Activated CD4-positive, alpha-beta T cell treated with anti-CD3 and anti-CD28 coated beads, Interleukin-2, amount 10 ng/mL, durations not matched to agents 24 days and 14 days (primary cell): ENCODE measurements around the gene TRIM3. TPM values are rescaled to one million over a fixed set of nuclear protein-coding genes. Genes with fewer than 3 reads are reported as not detected.

Experiments used
- total RNA-seq: library from RNA; stranded (reverse); gene quantifications from 2 replicates; pipeline ENCODE4 v1.2.3, GENCODE V29; 2022

TRIM3 gene
- total RNA-seq, 1 donor from 2014 or later = 4.1 TPM

Other genes with a start within 250 kb of the TRIM3 start
- 19.3 and 20.2 TPM in 2 replicates for gene FHIP1B, start 239.3 kb downstream of the TRIM3 start, total RNA-seq
- not detected in 2 replicates for gene CNGA4, start 234.9 kb downstream of the TRIM3 start, total RNA-seq
- gene CCKBR, start 214.1 kb downstream of the TRIM3 start, total RNA-seq = not detected in 2 replicates
- gene CAVIN3, start 153.4 kb downstream of the TRIM3 start, total RNA-seq = 35.7 and 36.0 TPM in 2 replicates
- 9.4 and 10.0 TPM in 2 replicates for gene SMPD1, start 83.5 kb downstream of the TRIM3 start, total RNA-seq
- 24.1 TPM in 2 replicates for gene APBB1, start 54.8 kb downstream of the TRIM3 start, total RNA-seq
- not detected in 2 replicates for gene HPX, start 33.0 kb downstream of the TRIM3 start, total RNA-seq
- 50.8 and 51.2 TPM in 2 replicates for gene ARFIP2, start 7.4 kb upstream of the TRIM3 start, total RNA-seq
- 41.3 and 47.4 TPM in 2 replicates for gene TIMM10B, start 7.6 kb upstream of the TRIM3 start, total RNA-seq
- gene DNHD1, start 23.3 kb upstream of the TRIM3 start, total RNA-seq = 21.5 and 22.8 TPM in 2 replicates
- 41.5 and 43.8 TPM in 2 replicates for gene RRP8, start 129.7 kb upstream of the TRIM3 start, total RNA-seq
- gene ILK, start 129.8 kb upstream of the TRIM3 start, total RNA-seq = 89.6 and 92.4 TPM in 2 replicates
- gene TAF10, start 138.3 kb upstream of the TRIM3 start, total RNA-seq = 140 and 141 TPM in 2 replicates
- 32.2 and 35.2 TPM in 2 replicates for gene TPP1, start 145.5 kb upstream of the TRIM3 start, total RNA-seq
- 0.35 and 0.36 TPM in 2 replicates for gene DCHS1, start 181.9 kb upstream of the TRIM3 start, total RNA-seq
- gene MRPL17, start 209.4 kb upstream of the TRIM3 start, total RNA-seq = 135 and 146 TPM in 2 replicates